Gastrocnemius medialis (tissue), 4 donors: ENCODE data around the gene SERAC1. TPM values are rescaled to one million over a fixed set of nuclear protein-coding genes. Genes with fewer than 3 reads are reported as not detected.
"Not testable (repeated sequence)": the region's sequence is repeated elsewhere in the genome, so short reads cannot be mapped to it uniquely, and the experiment has no call there.

Experiments
- ATAC-seq, 2 donors: fragments of 150-250 bp; one replicate each; pipeline ENCODE4 v1.9.1; 2016
- DNase-seq, 2 donors: peaks; one replicate each; pipeline ENCODE4 v3.0.0-alpha.2; 2019
- H3K27ac ChIP-seq, 4 donors: fragments of 200-600 bp; sonication (generic); 1 replicate in 1 of 4; 2 replicates in 3 of 4; pipeline ENCODE4 v1.5.1; 2016 to 2018; ENCODE audit warnings: mild to moderate bottlenecking in 2 of 4, moderate library complexity in 1 of 4
- H3K27me3 ChIP-seq, 3 donors: fragments of 200-600 bp; sonication (generic) in 2 of 3; 1 replicate in 1 of 3; 2 replicates in 2 of 3; pipeline versions ENCODE4 v1.5.1 to v1.6.0; 2016 to 2019; ENCODE audit warnings: mild to moderate bottlenecking in 1 of 3, moderate library complexity in 1 of 3
- H3K36me3 ChIP-seq, 2 donors: fragments of 200-600 bp; sonication (generic) in 1 of 2; one replicate each; pipeline ENCODE4 v1.5.1; 2017 to 2018
- H3K4me1 ChIP-seq, 2 donors: fragments of 200-600 bp; sonication (generic) in 1 of 2; one replicate each; pipeline ENCODE4 v1.5.1; 2016 to 2017; ENCODE audit warnings: mild to moderate bottlenecking in 2 of 2
- H3K4me3 ChIP-seq, 4 donors: fragments of 200-600 bp; sonication (generic) in 3 of 4; 1 replicate in 1 of 4; 2 replicates in 3 of 4; pipeline ENCODE4 v1.5.1; 2016 to 2019; ENCODE audit warnings: mild to moderate bottlenecking in 2 of 4
- H3K9me3 ChIP-seq, 3 donors: fragments of 200-600 bp; sonication (generic) in 2 of 3; 1 replicate in 1 of 3; 2 replicates in 2 of 3; pipeline ENCODE4 v1.5.1; 2016 to 2019
- POLR2A ChIP-seq, 2 donors: fragments of 450-650 bp; IDR thresholded peaks; one replicate each; pipeline ENCODE4 v1.6.1; 2017; ENCODE audit warnings: antibody characterized with exemption in 2 of 2, mild to moderate bottlenecking in 2 of 2, moderate library complexity in 2 of 2
- in situ Hi-C, 4 donors: fragments of 200-750 bp; cut with MboI; loops; one replicate each; pipeline versions ENCODE4 v1.15.0 to v1.8.0; 2017; ENCODE audit warnings: low sequenced_read_pairs in 4 of 4
- intact Hi-C: fragments of 100-400 bp; cut with DNase I; formaldehyde crosslinking; loops from one replicate; pipeline ENCODE4 v1.15.1; 2023; ENCODE audit warnings: low total_unique reads
- total RNA-seq, 4 donors: library from RNA; depleted of rRNA; stranded (reverse); fragments of >200 nt; gene quantifications; one replicate each; pipeline versions ENCODE4 v1.1.0 to v1.2.3, GENCODE V29; 2016
- TF ChIP-seq, protein P1 (sequence below), 5 experiments: fragments of 450-650 bp in 3 of 5; fragments of 200-600 bp in 2 of 5; sonication (generic) in 2 of 5; IDR thresholded peaks in 4 of 5; conservative IDR thresholded peaks in 1 of 5; 1 replicate in 4 of 5; 2 replicates in 1 of 5; pipeline ENCODE4 v1.5.1; 2016 to 2019; ENCODE audit warnings: antibody characterized with exemption in 5 of 5, mild to moderate bottlenecking in 3 of 5, moderate library complexity in 3 of 5

The SERAC1 gene
- total RNA-seq = 10 to 100 TPM in 2 of 4 donors, 1 to 10 TPM in 2; 8.1 to 15.5 (median 11.5) TPM

DNA sequence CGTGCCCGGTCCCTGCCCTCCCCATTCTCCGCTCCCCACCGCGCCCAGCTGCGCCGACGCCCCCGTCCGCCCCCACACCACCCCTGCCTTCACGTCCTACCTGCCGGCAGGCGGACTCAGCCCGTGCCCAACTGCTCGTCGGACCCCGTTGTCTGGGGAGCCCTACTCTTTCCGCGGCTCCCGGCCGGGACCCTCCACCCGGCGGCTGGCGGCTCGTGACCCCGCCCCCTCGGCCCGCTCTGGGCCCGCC is at the start of gene SERAC1:
SERAC1 (minus strand) TSS at position 223 of the 250 bp plus-strand sequence. CDS start 9,899 bp downstream, outside the sequence.
- in situ Hi-C loops (no loop called here), intact Hi-C loops (loop anchor here (1.0 to 10.0 kb wide), 2 partner anchors 64 to 333 kb away; no protein-coding TSS in a partner anchor)
- ATAC-seq (peak; percentile 82 to 83), DNase-seq (no peak)
- peaks cover 25 to 32% of the 10 kb centered on the region in 2 donors for H3K4me1 ChIP-seq
- peak within 1 kb of the TSS; percentile 93 to 98 (median 96) for H3K27ac ChIP-seq
- no peak for TF ChIP-seq POLR2A (IDR thresholded peaks at IDR 0.05)
- TF ChIP-seq, protein P1, sequence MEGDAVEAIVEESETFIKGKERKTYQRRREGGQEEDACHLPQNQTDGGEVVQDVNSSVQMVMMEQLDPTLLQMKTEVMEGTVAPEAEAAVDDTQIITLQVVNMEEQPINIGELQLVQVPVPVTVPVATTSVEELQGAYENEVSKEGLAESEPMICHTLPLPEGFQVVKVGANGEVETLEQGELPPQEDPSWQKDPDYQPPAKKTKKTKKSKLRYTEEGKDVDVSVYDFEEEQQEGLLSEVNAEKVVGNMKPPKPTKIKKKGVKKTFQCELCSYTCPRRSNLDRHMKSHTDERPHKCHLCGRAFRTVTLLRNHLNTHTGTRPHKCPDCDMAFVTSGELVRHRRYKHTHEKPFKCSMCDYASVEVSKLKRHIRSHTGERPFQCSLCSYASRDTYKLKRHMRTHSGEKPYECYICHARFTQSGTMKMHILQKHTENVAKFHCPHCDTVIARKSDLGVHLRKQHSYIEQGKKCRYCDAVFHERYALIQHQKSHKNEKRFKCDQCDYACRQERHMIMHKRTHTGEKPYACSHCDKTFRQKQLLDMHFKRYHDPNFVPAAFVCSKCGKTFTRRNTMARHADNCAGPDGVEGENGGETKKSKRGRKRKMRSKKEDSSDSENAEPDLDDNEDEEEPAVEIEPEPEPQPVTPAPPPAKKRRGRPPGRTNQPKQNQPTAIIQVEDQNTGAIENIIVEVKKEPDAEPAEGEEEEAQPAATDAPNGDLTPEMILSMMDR (IDR thresholded peaks at IDR 0.05 in 4 of 5, conservative IDR thresholded peaks at IDR 0.05 in 1 of 5) = peak in 1 of 5 experiments; percentile 6
- H3K4me3 ChIP-seq = peak within 1 kb of the TSS; percentile 73 to 94 (median 84)
- no peaks in the 10 kb centered on the region for H3K9me3 ChIP-seq
- H3K36me3 ChIP-seq = no peaks in the 10 kb centered on the region
- no peaks in the 10 kb centered on the region for H3K27me3 ChIP-seq

DNA sequence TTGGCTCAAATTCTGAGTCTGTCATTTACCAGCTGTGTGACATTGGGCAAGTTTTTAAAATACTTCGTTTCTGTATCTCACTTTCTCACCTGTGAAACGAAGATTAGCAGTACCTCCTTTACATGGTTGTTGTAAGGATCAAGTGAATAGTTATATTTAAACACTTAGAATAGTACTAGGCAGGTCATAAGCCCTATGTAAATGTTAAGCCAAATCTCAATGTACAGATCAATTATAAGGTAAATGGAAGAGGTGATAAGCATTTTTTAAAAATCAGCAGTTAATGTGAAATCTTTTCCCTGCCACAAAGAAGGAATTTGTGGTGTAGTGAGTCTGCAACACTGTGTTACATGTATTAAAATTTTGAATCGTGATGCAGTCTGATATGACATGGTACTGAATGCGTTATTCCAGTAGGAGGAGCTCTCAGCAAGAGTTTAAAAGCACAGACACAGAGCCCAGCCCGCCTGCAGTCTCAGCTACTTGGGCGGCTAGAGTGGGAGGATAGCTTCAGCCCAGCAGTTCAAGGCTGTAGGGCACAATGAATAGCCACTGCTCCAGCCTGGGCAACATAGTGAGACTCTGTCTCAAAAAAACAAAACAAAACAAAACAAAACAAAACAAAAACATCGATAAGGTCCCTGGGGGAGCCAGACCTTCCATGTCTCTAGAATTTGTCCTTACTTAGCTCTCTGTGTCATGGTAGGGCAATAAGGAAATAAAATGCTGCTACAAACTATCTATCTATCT is 46.0 kb upstream of the SERAC1 start:
- H3K4me1 ChIP-seq = no peaks in the 10 kb centered on the region
- DNase-seq = peak; percentile 16 to 28
- in situ Hi-C loops (loop anchor here (10.0 to 25.0 kb wide), 4 partner anchors 298 to 773 kb away; no protein-coding TSS in a partner anchor), intact Hi-C loops (loop anchor here (2.0 kb wide), 1 partner anchor 391 kb away; no protein-coding TSS in a partner anchor)
- TF ChIP-seq, protein P1 (IDR thresholded peaks at IDR 0.05 in 4 of 5, conservative IDR thresholded peaks at IDR 0.05 in 1 of 5) = peak in 4 of 5 experiments; percentile 22 to 69 (median 53)
- TF ChIP-seq POLR2A (IDR thresholded peaks at IDR 0.05) = no peak
- no peaks in the 10 kb centered on the region for H3K27me3 ChIP-seq
- H3K27ac ChIP-seq = no peak overlapping the region
- ATAC-seq = peak; percentile 74 to 82
- no peak overlapping the region for H3K4me3 ChIP-seq
- H3K36me3 ChIP-seq = no peaks in the 10 kb centered on the region
- H3K9me3 ChIP-seq = no peaks in the 10 kb centered on the region

DNA sequence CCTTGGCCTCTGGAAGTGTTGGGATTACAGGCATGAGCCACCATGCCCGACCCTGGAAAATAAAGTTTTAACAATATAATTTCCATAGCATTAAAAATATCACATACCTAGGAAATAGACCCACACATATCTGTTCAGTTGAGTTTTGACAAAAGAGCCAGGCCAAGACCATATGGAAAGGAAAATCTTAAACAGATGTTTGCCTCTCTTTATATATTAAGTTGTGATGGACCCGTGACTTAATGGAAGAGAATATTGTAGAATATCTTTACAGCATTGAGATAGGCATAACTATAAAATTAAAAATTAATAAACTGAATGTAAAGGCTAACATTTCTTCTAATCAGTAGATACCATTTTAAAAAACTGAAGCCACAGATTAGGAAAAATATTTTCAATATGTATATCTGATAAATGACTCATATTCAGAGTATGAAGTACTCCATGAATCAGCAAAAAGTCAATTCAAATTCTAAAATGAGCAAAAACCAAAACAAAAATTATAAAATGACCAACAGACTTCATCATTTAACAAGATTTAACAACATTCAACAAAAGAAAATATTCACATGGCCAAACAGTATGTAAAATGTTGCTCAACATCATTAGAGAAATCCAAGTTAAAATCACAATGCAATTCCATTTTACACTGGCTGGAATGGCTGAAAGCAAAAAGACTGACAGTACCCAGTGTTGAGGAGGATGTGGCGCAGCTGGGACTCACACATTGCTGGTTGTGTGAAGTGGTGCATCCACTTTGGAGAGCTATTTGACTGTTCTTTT is 43.4 kb upstream of the SERAC1 start:
- Histone ChIP-seq H3K36me3 (no peaks in the 10 kb centered on the region), H3K4me3 (no peak overlapping the region), H3K27me3 (peaks cover 0 to 8% (median 0%) of the 10 kb centered on the region in 3 donors), H3K4me1 (no peaks in the 10 kb centered on the region), H3K27ac (no peak overlapping the region), H3K9me3 (no peaks in the 10 kb centered on the region)
- intact Hi-C loops = no loop called here
- ATAC-seq (no peak), DNase-seq (no peak)
- no peak for TF ChIP-seq POLR2A (IDR thresholded peaks at IDR 0.05)
- TF ChIP-seq, protein P1 (IDR thresholded peaks at IDR 0.05 in 4 of 5, conservative IDR thresholded peaks at IDR 0.05 in 1 of 5) = no peak
- in situ Hi-C loops = loop anchor here (10.0 to 25.0 kb wide), 4 partner anchors 301 to 776 kb away; no protein-coding TSS in a partner anchor

DNA sequence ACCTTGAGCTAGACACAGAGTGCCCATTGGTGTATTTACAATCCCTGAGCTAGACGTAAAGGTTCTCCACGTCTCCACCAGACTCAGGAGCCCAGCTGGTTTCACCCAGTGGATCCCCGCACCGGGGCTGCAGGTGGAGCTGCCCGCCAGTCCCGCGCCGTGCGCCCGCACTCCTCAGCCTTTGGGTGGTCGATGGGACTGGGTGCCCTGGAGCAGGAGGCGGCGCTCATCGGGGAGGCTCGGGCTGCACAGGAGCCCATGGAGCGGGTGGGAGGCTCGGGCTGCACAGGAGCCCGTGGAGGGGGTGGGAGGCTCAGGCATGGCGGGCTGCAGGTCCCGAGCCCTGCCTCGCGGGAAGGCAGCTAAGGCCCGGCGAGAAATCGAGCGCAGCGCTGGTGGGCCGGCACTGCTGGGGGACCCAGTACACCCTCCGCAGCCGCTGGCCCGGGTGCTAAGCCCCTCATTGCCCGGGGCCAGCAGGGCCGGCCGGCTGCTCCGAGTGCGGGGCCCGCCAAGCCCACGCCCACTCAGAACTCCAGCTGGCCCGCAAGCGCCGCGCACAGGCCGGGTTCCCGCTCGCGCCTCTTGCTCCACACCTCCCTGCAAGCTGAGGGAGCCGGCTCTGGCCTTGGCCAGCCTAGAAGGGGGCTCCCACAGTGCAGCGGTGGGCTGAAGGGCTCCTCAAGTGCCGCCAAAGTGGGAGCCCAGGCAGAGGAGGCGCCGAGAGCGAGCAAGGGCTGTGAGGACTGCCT is 41.7 kb upstream of the SERAC1 start:
- intact Hi-C loops = not testable (repeated sequence)

DNA sequence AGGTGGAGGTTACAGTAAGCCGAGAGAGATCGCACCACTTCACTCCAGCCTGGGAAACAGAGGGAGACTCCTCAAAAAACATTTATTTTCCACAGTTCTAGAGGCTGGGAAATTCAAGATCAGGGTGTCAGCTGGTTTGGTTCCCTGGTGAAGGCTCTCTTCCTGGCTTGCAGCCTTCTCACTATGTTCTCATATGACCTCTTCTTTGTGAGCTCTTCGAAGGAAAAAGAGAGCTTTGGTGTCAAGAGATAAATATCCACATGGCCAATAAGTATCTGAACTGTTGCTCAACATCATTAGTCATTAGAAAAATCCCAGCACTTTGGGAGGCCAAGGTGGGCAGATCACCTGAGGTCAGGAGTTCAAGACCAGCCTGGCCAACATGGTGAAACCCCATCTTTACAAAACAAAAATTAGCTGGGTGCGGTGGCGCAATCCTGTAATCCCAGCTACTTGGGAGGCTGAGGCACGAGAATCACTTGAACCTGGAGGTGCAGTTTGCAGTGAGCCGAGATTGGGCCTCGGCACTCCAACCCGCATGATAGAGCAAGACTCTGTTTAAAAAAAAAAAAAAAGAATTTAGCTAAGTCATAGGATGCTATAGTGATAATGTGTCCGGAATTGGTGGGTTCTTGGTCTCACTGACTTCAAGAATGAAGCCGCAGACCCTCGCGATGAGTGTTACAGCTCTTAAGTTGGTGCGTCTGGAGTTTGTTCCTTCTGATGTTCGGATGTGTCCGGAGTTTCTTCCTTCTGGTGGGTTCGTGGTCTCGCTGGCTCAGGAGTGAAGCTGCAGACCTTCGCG is 40.4 kb upstream of the SERAC1 start:
- in situ Hi-C loops = loop anchor here (25.0 kb wide), 2 partner anchors 304 to 779 kb away; no protein-coding TSS in a partner anchor
- ATAC-seq, DNase-seq, H3K27me3 ChIP-seq, H3K4me1 ChIP-seq, intact Hi-C loops, H3K9me3 ChIP-seq, H3K4me3 ChIP-seq, H3K27ac ChIP-seq, H3K36me3 ChIP-seq: not testable (repeated sequence)

More for the DNA sequence above, 41.7 kb upstream of the SERAC1 start:
- not testable (repeated sequence) for H3K9me3 ChIP-seq, ATAC-seq, H3K4me3 ChIP-seq, DNase-seq, H3K27me3 ChIP-seq, H3K4me1 ChIP-seq, H3K36me3 ChIP-seq, H3K27ac ChIP-seq
- in situ Hi-C loops = loop anchor here (10.0 to 25.0 kb wide), 4 partner anchors 303 to 778 kb away; no protein-coding TSS in a partner anchor
